Neural cell (in vitro differentiated cells): ENCODE measurements around the gene ADD2. TPM values are rescaled to one million over a fixed set of nuclear protein-coding genes. Genes with fewer than 3 reads are reported as not detected.

Experiments
- H2AFZ ChIP-seq: fragments of 200-600, 300-800 bp; sonication (generic), shearing (Covaris generic); 2 replicates; pipeline ENCODE4 v1.6.0; 2014; ENCODE audit warnings: low read depth, mild to moderate bottlenecking, antibody characterized with exemption, low read length, moderate library complexity
- H3F3A ChIP-seq: fragments of 200-600 bp; shearing (Covaris generic); 2 replicates; pipeline ENCODE4 v1.6.1; 2016; ENCODE audit warnings: mild to moderate bottlenecking, moderate library complexity, mixed read lengths, antibody characterized with exemption, low read length; ENCODE audit not compliant: insufficient read depth, poor library complexity, severe bottlenecking
- H3K27ac ChIP-seq: fragments of 200-600, 300-800 bp; sonication (generic), shearing (Covaris generic); 2 replicates; pipeline ENCODE4 v1.5.1; 2014; ENCODE audit warnings: mild to moderate bottlenecking, low read length, moderate library complexity
- H3K27me3 ChIP-seq: fragments of 300-800, 200-600 bp; sonication (generic), shearing (Covaris generic); 2 replicates; pipeline ENCODE4 v1.6.0; 2014; ENCODE audit warnings: mild to moderate bottlenecking, low read depth, low read length, moderate library complexity; ENCODE audit not compliant: insufficient read depth
- H3K36me3 ChIP-seq: fragments of 300-800, 200-600 bp; sonication (generic), shearing (Covaris generic); 2 replicates; pipeline ENCODE4 v1.5.1; 2014; ENCODE audit warnings: mild to moderate bottlenecking, antibody characterized with exemption, low read length, moderate library complexity; ENCODE audit not compliant: insufficient read depth
- H3K4me2 ChIP-seq: fragments of 300-800, 200-600 bp; sonication (generic), shearing (Covaris generic); 2 replicates; pipeline ENCODE4 v1.6.0; 2014; ENCODE audit warnings: mild to moderate bottlenecking, low read length
- H3K4me3 ChIP-seq: fragments of 300-800, 200-600 bp; sonication (generic), shearing (Covaris generic); 2 replicates; pipeline ENCODE4 v1.5.1; 2014; ENCODE audit warnings: mild to moderate bottlenecking, low read length, moderate library complexity
- H3K79me2 ChIP-seq: fragments of 200-600 bp; shearing (Covaris generic); replicated peaks from 2 replicates; pipeline ENCODE4 v1.6.0; 2014; ENCODE audit warnings: mild to moderate bottlenecking, low read length, moderate library complexity; ENCODE audit not compliant: insufficient read depth
- H3K9ac ChIP-seq: fragments of 300-800, 200-600 bp; sonication (generic), shearing (Covaris generic); 2 replicates; pipeline ENCODE4 v1.6.1; 2016; ENCODE audit warnings: mild to moderate bottlenecking, low read length, mixed read lengths
- H3K9me2 ChIP-seq: fragments of 200-600 bp; shearing (Covaris generic); 2 replicates; pipeline ENCODE4 v1.6.1; 2016; ENCODE audit warnings: mild to moderate bottlenecking, low read length, mixed read lengths; ENCODE audit not compliant: insufficient read depth
- H3K9me3 ChIP-seq: fragments of 200-600, 300-800 bp; sonication (generic), shearing (Covaris generic); 2 replicates; pipeline ENCODE4 v1.6.1; 2016; ENCODE audit warnings: mild to moderate bottlenecking, mixed run types, low read length, moderate library complexity, mixed read lengths
- H4K20me1 ChIP-seq: fragments of 200-600 bp; shearing (Covaris generic); 2 replicates; pipeline ENCODE4 v1.6.1; 2016; ENCODE audit warnings: mild to moderate bottlenecking, mixed run types; ENCODE audit not compliant: insufficient read depth
- CTCF ChIP-seq: fragments of 450-650 bp; IDR thresholded peaks from 2 replicates; pipeline ENCODE4 v1.5.1; 2014; ENCODE audit warnings: antibody characterized with exemption, mild to moderate bottlenecking, moderate library complexity; ENCODE audit not compliant: poor library complexity, severe bottlenecking
- MXI1 ChIP-seq: fragments of 450-650 bp; conservative IDR thresholded peaks from 2 replicates; pipeline ENCODE4 v1.6.1; 2014; ENCODE audit warnings: antibody characterized with exemption, mild to moderate bottlenecking; ENCODE audit not compliant: poor library complexity, severe bottlenecking
- POLR2AphosphoS5 ChIP-seq: IDR thresholded peaks from 2 replicates; pipeline ENCODE4 v1.6.1; 2012
- RAD21 ChIP-seq: fragments of 450-650 bp; conservative IDR thresholded peaks from 2 replicates; pipeline ENCODE4 v1.6.1; 2014; ENCODE audit warnings: antibody characterized with exemption, mild to moderate bottlenecking, moderate library complexity
- REST ChIP-seq: IDR thresholded peaks from 2 replicates; pipeline ENCODE4 v1.6.1; 2012; ENCODE audit warnings: borderline replicate concordance
- SMC3 ChIP-seq: fragments of 450-650 bp; conservative IDR thresholded peaks from 2 replicates; pipeline ENCODE4 v1.6.1; 2014; ENCODE audit warnings: antibody characterized with exemption, mild to moderate bottlenecking, moderate library complexity; ENCODE audit not compliant: poor library complexity
- TAF1 ChIP-seq: IDR thresholded peaks from 2 replicates; pipeline ENCODE4 v1.6.1; 2012; ENCODE audit warnings: low read depth
- polyA plus RNA-seq: library from polyadenylated mRNA; depleted of rRNA; stranded (reverse); fragments of >200 nt; gene quantifications from 2 replicates; pipeline ENCODE4 v1.2.3, GENCODE V29; 2014

The ADD2 gene
- polyA plus RNA-seq, 1 donor from 2014 or later = 52.5 TPM

GRCh38 chr2:70671092-70671675 lies 96.8 kb downstream of the ADD2 start:
- Histone ChIP-seq H4K20me1 (no peaks in the 10 kb centered on the region), H3K9me2 (no peaks in the 10 kb centered on the region), H2AFZ (no peak overlapping the region), H3F3A (no peaks in the 10 kb centered on the region), H3K79me2 (no peaks in the 10 kb centered on the region), H3K9ac (no peak overlapping the region), H3K9me3 (no peaks in the 10 kb centered on the region), H3K27me3 (no peaks in the 10 kb centered on the region), H3K4me2 (no peak overlapping the region), H3K27ac (no peak overlapping the region), H3K36me3 (peaks cover 15% of the 10 kb centered on the region), H3K4me3 (no peak overlapping the region)
- no peak for TF ChIP-seq SMC3
- no peak for TF ChIP-seq REST
- no peak for TF ChIP-seq TAF1
- TF ChIP-seq CTCF = no peak
- TF ChIP-seq MXI1 = no peak
- no peak for TF ChIP-seq POLR2AphosphoS5

- TF ChIP-seq RAD21 (no peak), MXI1 (no peak), CTCF (no peak), SMC3 (no peak), POLR2AphosphoS5 (no peak)
- H3K36me3 ChIP-seq = peaks cover 10% of the 10 kb centered on the region
These were observed 97.4 kb downstream of the ADD2 start for GRCh38 chr2:70670626-70671025.

More at GRCh38 chr2:70670626-70671025, 97.4 kb downstream of the ADD2 start:
- H3K27ac ChIP-seq = no peak overlapping the region
- no peaks in the 10 kb centered on the region for H4K20me1 ChIP-seq
- no peaks in the 10 kb centered on the region for H3K27me3 ChIP-seq
- no peaks in the 10 kb centered on the region for H3K9me3 ChIP-seq
- H3F3A ChIP-seq = no peaks in the 10 kb centered on the region
- no peak overlapping the region for H3K4me2 ChIP-seq
- no peaks in the 10 kb centered on the region for H3K9me2 ChIP-seq
- H3K79me2 ChIP-seq = no peaks in the 10 kb centered on the region
- no peak overlapping the region for H3K4me3 ChIP-seq
- no peak overlapping the region for H2AFZ ChIP-seq
- H3K9ac ChIP-seq = no peak overlapping the region
